GM12874 (cell line): ENCODE results near the gene PDE2A.

Experiments used
- TF ChIP-seq, protein P1 (sequence below): IDR thresholded peaks from 2 replicates; pipeline ENCODE4 v1.5.1; 2011; ENCODE audit warnings: low read depth, mild to moderate bottlenecking, control low read depth, low read length, moderate library complexity; ENCODE audit not compliant: insufficient read depth

Gene PDE2A

DNA sequence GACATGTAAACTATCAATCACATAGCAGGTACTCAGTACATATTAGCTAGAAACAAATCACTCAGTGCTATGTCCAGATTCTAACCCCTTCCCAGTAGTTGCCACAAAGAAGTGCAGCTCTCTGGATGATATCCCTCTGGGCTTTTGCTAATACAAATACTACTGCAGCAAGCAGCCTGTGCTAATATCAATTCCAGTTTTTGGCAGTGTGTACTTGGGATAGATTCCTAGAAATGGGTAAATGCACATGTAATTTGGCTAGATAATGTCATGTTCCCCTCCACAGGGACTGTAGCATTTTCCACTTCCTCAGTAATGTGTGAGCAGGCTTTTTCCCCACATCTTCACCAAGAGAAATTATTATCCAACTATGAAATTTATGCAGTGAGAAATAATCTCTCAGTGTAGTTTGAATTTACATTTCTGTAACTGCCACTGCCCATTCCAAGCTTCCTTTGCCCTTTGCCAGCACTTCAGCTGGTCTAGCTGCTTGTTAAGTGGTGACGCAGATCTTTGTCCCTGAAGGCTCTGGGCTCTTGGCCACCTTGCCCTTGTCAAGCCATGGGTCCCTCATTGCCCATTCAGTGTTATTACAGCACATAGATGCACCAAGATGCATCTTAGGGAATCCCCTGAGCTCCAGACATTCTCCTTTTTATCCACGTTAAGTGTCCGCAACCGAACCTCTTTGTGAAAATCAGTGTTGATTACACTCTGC, 132.8 kb downstream of the PDE2A start:
- TF ChIP-seq, protein P1, sequence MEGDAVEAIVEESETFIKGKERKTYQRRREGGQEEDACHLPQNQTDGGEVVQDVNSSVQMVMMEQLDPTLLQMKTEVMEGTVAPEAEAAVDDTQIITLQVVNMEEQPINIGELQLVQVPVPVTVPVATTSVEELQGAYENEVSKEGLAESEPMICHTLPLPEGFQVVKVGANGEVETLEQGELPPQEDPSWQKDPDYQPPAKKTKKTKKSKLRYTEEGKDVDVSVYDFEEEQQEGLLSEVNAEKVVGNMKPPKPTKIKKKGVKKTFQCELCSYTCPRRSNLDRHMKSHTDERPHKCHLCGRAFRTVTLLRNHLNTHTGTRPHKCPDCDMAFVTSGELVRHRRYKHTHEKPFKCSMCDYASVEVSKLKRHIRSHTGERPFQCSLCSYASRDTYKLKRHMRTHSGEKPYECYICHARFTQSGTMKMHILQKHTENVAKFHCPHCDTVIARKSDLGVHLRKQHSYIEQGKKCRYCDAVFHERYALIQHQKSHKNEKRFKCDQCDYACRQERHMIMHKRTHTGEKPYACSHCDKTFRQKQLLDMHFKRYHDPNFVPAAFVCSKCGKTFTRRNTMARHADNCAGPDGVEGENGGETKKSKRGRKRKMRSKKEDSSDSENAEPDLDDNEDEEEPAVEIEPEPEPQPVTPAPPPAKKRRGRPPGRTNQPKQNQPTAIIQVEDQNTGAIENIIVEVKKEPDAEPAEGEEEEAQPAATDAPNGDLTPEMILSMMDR = no peak

DNA sequence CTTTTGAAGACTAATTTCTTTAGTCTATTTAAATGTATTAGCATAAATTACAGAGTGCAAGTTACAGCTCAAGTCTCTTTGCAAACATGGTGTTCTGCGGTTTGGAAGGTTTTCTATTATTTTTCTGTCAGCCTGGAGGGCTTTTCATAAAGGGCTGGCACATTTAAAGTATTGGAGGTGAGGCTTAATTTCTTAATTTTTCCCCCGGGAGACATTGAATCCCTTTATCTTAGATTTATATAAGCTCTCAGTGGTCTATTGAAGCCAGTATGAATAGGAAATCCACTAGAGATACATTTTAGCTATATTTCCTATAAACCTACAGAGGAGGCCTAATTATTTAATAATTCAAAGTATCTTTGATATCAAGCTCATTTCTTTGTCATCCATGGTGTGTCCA, 137.2 kb downstream of the PDE2A start:
- TF ChIP-seq, protein P1 = no peak

DNA sequence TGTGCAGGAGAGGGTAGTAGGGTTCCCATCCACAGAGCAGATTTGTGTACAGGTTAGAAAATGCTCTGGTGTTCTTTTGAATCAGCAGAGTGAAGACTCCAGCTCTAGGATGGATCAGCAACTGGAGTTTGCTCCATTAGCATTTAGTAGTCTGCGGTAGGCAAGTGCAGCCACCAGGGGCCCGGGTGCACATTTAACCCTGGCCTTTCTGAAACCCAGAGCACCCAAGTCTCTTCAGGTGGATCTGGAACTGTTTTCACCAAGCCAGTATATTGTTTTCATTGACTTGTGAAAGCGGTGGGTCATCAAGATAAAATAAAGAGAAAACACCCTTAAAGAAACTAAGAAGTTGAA, 139.1 kb downstream of the PDE2A start:
- TF ChIP-seq, protein P1 = no peak

DNA sequence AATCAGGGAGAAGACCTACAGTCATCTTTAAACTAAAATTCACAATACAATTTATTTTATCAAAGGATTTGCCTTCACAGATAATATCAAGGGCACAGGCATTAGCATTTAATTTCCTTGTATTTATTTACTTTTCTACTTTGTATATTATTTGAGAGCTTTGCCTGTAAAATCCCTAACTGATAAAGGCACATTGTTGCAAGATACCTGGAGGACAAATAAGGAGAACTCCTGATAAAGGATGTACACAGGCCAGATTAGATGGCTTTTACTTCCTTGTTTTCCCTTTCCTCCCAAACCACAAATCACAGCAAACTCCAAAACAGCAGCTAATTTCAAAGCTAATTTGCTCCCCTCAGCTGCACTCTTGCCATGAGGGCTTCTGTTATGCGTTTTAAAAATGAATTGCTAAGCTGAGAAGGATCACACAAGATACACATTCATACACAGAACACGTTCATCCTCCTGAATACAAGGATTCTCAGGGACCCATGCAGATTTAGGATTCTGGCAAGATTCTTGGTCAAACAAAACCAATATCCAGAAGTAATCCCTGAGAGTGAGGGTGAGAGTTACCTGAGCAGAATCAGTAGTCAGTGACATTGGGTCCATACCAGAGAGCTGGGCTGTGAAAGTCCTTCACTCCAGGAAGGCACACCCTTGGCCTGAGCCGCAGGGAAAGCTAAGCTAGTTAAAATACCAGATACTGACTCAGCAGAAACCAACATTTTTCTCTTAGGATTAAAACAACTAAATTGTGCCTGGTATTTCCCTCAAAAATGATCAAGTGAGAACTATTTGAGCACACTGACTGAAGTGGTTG, 139.6 kb downstream of the PDE2A start:
- TF ChIP-seq, protein P1 = no peak

DNA sequence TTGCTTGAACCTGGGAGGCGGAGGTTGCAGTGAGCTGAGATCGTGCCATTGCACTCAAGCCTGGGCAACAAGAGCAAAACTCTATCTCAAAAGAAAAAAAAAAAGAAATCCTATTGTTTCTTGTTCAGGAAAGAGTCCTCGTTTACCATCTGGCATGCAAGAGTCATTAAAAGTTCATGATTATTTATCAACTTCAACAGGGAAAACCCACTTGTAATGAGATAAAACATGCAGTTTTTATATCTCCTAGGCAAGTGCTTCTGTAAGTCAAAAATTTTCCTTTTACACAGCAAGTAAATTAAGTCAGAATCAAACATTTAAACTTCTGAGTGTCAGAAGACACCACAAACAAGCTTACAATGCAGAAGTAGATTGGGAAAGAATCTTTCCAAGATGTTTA, 145.2 kb downstream of the PDE2A start:
- TF ChIP-seq, protein P1 = no peak

DNA sequence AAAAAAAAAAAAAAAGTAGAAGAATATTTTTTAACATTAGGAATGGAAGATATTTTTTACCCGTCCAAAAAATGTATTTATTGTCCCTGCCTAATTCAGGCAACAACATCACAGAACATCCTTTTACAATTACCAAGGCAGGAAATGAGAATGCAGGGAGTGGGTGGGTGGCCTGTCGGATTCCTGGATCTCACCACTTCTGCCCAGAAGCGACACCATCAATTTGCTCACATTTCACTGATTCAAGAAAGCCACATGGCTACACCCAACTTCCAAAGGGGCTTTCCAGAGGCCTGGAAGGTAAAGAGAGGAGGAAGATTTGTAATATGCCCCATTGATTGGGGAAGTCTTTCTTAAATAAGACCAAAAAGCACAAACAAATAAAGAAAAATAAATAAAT, 146.1 kb downstream of the PDE2A start:
- TF ChIP-seq, protein P1 = no peak
